Loucy (cell line): ENCODE measurements around the gene CTSG.

Experiments
- EZH2phosphoT487 ChIP-seq: fragments of 200-600 bp; IDR thresholded peaks from 2 replicates; pipeline ENCODE4 v1.6.1; 2018; ENCODE audit warnings: antibody characterized with exemption, mild to moderate bottlenecking, moderate library complexity, borderline replicate concordance
- TF ChIP-seq, protein P1 (sequence below): fragments of 200-600 bp; sonication (generic); conservative IDR thresholded peaks from 2 replicates; pipeline ENCODE4 v1.5.1; 2014; ENCODE audit warnings: mild to moderate bottlenecking, antibody characterized with exemption, low read length

GRCh38 chr14:24535737-24536136, 40.3 kb downstream of the CTSG start:
- TF ChIP-seq, protein P1, sequence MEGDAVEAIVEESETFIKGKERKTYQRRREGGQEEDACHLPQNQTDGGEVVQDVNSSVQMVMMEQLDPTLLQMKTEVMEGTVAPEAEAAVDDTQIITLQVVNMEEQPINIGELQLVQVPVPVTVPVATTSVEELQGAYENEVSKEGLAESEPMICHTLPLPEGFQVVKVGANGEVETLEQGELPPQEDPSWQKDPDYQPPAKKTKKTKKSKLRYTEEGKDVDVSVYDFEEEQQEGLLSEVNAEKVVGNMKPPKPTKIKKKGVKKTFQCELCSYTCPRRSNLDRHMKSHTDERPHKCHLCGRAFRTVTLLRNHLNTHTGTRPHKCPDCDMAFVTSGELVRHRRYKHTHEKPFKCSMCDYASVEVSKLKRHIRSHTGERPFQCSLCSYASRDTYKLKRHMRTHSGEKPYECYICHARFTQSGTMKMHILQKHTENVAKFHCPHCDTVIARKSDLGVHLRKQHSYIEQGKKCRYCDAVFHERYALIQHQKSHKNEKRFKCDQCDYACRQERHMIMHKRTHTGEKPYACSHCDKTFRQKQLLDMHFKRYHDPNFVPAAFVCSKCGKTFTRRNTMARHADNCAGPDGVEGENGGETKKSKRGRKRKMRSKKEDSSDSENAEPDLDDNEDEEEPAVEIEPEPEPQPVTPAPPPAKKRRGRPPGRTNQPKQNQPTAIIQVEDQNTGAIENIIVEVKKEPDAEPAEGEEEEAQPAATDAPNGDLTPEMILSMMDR = no peak
- no peak for TF ChIP-seq EZH2phosphoT487
